Midbrain (tissue), 1 donor: Measurements from ENCODE around the gene TOGARAM1.
A peak's percentile ranks its signal among the peaks of the same experiment; 100 is the strongest.
"Not testable (repeated sequence)": the region's sequence is repeated elsewhere in the genome, so short reads cannot be mapped to it uniquely, and the experiment has no call there.

ENCODE experiments used
- DNase-seq: peaks from one replicate; lab custom pipeline; 2025; lab: John Stamatoyannopoulos, UW

Gene TOGARAM1

GRCh38 chr14:45038865-45039264, 76.9 kb downstream of the TOGARAM1 start:
- DNase-seq, result no peak

- DNase-seq, result no peak
Observed at GRCh38 chr14:45039390-45039789, 77.4 kb downstream of the TOGARAM1 start.

DNA sequence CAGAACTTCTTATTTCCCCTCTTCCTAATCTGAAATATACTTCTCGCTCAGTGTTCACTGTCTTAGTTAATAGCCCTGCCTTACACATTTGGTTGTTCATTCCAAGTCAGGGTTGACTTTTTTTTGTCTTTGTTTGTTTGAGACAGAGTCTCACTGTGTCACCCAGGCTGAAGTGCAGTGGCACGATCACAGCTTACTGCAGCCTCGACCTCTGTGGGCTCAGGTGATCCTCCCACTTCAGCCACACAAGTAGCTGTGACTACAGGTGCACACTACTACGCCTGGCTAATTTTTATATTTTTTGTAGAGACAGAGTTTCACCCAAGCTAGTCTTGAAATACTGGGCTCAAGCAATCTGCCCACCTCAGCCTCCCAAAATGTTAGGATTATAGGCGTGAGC, 79.7 kb downstream of the TOGARAM1 start:
- DNase-seq, result no peak

- no peak for DNase-seq
Observed at GRCh38 chr14:45044638-45045037, 82.6 kb downstream of the TOGARAM1 start.

- no peak for DNase-seq
Observed at GRCh38 chr14:45048385-45048784, 86.4 kb downstream of the TOGARAM1 start.

DNA sequence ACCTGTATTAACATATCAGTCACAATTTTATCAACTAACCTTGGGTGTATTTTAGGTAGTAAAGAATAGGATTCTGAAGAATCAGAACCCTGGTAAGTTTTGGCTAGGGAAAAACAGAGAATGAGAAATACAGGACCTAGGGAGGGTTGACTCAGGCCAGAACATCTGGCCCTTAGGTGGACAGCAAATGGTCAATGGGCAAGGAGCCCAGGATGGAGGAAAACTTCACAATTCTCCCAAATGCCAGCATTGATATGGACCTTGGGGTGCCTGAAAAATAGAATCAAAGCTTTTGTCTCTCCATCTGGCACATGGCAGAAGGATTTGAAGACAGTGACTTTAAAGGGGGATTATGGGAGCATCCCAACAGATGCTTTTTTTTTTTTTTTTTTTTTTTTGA, 89.2 kb downstream of the TOGARAM1 start:
- DNase-seq, result no peak

- no peak for DNase-seq
Observed at GRCh38 chr14:45051896-45052295, 89.9 kb downstream of the TOGARAM1 start.

GRCh38 chr14:45057349-45057748, 95.4 kb downstream of the TOGARAM1 start:
- DNase-seq, result no peak

GRCh38 chr14:45057881-45058364, 95.9 kb downstream of the TOGARAM1 start:
- DNase-seq, result no peak

GRCh38 chr14:45060551-45060950, 98.6 kb downstream of the TOGARAM1 start:
- DNase-seq, result no peak

GRCh38 chr14:45065540-45065939, 103.5 kb downstream of the TOGARAM1 start:
- no peak for DNase-seq

DNA sequence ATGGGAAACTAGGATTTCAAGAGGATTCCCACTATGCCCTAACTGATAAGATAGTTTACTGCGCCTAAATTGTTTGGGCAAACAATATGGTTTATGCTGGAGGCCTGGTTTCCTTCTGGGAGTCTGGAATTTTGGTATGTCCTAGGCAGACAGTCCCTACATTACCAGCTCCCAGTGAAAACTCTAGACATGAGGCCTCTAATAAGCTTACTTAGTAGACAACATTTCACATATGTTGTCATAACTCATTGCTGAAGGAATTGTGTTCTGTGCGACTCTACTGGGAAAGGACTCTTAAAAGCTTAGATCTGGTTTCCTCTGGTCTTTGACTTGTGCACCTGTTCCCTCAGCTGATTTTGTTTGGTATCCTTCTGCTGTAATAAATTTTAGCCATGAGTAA, 104.0 kb downstream of the TOGARAM1 start:
- no peak for DNase-seq

GRCh38 chr14:45066667-45067066, 104.7 kb downstream of the TOGARAM1 start:
- DNase-seq, result no peak

DNA sequence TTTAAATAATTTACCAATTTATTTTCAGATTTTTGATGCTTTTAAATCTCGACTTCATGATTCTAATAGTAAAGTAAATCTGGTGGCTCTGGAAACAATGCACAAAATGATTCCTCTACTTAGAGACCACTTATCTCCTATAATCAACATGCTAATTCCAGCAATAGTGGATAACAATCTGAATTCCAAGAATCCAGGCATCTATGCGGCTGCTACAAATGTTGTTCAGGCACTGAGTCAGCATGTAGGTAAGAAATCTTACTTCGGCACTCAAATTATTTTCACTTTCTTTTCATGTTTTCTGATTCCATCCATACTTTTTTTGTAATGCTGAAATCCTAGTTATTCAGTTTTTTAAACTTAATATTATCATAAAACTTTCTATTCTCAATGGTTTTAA, 106.4 kb downstream of the TOGARAM1 start:
- DNase-seq, result no peak

GRCh38 chr14:45070215-45070614, 108.2 kb downstream of the TOGARAM1 start:
- no peak for DNase-seq

GRCh38 chr14:45072126-45072525, 110.1 kb downstream of the TOGARAM1 start:
- DNase-seq, result no peak

GRCh38 chr14:45073231-45073879, 111.4 kb downstream of the TOGARAM1 start:
- no peak for DNase-seq

GRCh38 chr14:45078323-45078722, 116.3 kb downstream of the TOGARAM1 start:
- no peak for DNase-seq

- not testable (repeated sequence) for DNase-seq
Observed at GRCh38 chr14:45080416-45080968, 118.5 kb downstream of the TOGARAM1 start.

DNA sequence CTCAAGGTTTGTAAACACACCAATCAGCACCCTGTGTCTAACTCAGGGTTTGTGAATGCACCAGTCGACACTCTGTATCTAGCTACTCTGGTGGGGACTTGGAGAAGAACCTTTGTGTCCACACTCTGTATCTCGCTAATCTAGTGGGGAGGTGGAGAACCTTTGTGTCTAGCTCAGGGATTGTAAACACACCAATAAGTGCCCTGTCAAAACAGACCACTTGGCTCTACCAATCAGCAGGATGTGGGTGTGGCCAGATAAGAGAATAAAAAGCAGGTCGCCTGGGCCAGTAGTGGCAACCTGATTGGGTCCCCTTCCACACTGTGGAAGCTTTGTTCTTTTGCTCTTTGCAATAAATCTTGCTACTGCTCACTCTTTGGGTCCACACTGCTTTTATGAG, 119.1 kb downstream of the TOGARAM1 start:
- not testable (repeated sequence) for DNase-seq

GRCh38 chr14:45082420-45082819, 120.4 kb downstream of the TOGARAM1 start:
- DNase-seq, result no peak

GRCh38 chr14:45083617-45083975, 121.6 kb downstream of the TOGARAM1 start:
- peak; percentile 44 for DNase-seq

- DNase-seq, result peak; percentile 96
Observed at GRCh38 chr14:45083976-45084722, 122.2 kb downstream of the TOGARAM1 start, which contains the start of gene PRPF39. PRPF39 (plus strand) TSS chr14:45084116; CDS start chr14:45095240, 11,124 bp downstream.
